Renal pelvis (tissue), 4 donors: ENCODE results near the gene GPR137B. TPM values are rescaled to one million over a fixed set of nuclear protein-coding genes. Genes with fewer than 3 reads are reported as not detected.
"Not testable (repeated sequence)": the region's sequence is repeated elsewhere in the genome, so short reads cannot be mapped to it uniquely, and the experiment has no call there.

Source experiments
- DNase-seq: peaks from one replicate; pipeline ENCODE4 v3.0.0-alpha.2; 2013
- polyA plus RNA-seq, 3 donors: library from polyadenylated mRNA; unstranded; fragments of 120-200 nt; gene quantifications; one replicate each; pipeline ENCODE4 v1.2.1, GENCODE V29; 2013; ENCODE audit not compliant: insufficient read length in 3 of 3

GPR137B gene
- polyA plus RNA-seq, 3 donors: 36.5 to 38.7 (median 37.7) TPM

DNA sequence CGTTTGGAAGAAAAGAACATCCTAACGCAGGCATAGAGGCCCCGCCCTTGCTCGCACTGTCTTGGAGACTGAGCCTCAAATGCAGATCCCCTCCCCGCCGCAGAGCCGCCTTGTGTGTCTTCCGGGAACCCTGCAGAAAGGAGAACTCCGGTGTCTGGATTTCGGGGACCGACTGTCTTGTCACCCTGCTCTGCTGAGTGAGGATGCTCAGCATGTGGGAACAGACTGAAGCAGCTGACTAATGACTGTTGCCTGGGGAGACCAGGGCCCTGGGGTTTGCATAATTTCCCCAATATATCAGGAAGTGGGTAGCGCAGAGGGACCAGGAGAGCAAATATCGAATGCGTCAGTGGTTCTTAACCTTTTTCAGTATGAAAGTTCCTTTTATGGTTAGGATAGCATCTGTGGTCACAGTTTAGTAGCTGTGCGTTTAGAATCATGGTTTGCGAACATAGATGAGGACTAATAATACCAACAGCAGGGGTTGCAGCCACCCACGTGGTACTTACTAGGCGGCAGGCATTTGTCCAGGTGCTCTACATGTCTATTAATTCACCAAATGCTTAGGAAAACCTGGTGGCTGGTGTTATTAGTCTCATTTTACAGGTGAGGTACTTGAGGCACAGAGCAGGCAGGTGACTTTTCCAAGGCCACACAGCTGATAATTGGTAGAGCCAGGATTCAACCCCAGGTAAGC is 14.3 kb downstream of the GPR137B start:
- DNase-seq: no peak

DNA sequence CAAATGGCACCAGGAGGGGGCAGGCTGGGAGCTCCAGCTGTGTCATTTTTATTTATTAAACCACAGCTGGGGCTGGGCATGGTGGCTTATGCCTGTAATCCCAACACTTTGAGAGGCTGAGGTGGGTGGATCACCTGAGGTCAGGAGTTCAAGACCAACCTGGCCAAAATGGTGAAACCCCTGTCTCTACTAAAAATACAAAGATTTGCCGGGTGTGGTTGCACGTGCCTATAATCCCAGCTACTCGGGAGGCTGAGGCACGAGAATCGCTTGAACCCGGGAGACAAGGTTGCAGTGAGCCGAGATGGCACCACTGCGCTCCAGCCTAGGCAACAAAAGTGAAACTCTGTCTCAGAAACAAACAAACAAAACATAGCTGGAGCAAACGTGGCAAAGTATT is 15.7 kb downstream of the GPR137B start:
- not testable (repeated sequence) for DNase-seq

DNA sequence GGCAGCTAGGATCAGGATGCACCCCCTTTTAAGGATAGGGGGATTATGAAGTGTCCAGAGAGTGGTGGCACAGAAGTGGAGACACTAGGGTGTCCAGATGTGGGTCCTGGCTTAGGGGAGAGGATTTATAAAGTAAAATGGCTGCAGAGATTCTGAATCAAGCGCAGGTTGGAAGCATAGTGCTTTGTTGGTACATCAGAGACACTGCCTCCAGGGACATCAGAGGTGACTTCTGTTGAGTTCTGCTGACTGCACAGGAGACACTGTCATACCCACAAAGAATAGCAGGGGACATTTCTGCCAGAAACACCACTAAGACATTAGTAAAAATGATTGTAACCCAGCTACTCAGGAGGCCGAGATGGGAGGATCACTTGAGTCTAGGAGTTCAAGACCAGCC is 16.4 kb downstream of the GPR137B start:
- no peak for DNase-seq

DNA sequence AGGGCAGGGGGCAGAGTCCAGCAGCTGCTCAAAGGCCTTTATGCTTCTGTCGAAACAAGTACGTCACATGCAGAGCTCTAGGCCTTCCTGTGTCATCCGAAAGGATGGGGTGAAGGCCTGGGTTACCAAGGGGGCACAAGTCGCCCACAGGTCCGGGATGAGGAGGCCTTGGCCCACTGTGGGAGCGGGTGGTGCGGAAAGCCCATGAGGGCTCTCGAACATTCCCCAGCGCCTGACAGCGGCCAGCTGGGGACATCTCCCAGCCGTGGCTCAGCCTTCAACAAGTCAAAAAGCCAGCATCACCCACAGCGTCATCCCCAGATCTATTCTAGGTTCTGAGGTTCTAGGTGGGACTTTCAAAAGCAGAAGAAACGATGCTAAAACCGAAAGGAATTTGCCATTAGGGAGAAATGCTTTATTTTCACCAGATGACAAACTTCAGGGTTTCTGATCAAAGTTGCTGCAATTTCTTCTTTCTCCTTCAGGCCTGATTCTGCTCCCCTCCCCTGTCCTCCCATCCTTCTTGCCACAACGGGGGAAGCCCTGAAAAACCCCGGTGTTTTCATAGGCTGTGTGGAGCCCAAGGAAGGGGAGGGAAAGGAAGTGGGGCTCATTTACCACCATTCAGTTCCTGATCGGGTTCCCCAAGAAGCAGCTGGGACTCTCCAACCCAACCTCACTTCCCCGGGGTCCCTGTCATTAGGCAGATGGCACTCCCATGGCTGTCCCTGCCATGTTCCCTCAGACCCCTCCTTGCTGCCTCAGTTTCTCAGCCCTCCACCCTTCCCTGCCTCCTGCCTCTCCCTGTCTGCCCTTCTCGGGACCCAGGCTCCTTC is 17.6 kb downstream of the GPR137B start:
- DNase-seq: peak; percentile 83

DNA sequence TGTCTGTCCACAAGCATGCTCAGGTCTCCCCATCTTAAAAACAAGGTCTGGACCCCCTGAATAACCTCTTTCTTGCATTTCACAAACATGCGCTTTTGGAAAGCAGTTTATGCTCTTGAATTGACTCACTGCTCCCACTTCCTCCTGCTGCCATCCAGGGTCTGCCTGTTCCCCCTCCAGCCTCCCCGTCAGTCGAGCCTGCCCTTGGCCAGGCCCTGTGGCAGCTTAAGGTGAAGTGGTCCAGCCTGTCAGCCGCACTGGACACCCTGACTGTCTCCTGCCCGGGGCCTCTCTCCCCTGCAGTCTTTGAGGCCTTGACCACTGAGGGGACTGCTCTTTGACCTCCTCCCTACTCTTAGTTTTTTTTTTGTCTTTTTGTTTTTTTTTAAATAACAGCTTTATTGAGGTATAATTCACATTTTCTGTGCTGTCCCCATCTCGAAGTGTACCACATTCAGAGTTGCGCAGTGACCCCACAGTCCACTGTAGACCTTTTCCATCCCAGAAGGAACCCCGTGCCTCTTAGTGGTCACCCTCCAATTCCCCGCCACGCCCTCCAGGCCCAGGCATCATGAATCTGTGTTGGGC is 18.3 kb downstream of the GPR137B start:
- DNase-seq: no peak

DNA sequence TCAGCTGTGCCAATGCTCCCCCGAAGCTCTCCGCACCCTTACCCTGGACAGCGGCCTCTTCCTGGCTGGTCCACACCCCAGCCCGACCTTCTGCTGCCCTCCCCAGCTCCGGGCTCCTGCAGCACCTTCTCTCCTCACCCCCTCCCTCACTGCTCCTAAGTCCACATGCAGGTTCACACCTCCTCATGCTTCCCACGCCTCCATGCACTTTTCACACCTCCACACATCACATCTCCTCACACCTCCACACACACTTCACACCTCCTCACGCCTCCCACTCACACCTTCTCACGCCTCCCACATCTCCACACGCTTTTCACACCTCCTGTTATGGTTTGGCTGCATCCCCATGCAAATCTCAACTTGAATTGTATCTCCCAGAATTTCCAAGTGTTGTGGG is 18.9 kb downstream of the GPR137B start:
- DNase-seq: no peak

DNA sequence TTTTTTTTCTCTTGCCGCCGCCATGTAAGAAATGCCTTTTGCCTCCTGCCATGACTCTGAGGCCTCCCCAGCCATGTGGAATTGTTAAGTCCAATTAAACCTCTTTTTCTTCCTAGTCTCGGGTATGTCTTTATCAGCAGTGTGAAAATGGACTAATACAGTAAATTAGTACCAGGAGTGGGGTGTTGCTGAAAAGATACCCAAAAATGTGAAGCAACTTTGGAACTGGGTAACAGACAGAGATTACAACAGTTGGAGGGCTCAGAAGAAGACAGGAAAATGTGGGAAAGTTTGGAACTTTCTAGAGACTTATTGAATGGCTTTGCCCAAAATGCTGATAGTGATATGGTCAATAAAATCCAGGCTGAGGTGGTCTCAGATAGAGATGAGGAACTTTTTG is 19.4 kb downstream of the GPR137B start:
- not testable (repeated sequence) for DNase-seq

DNA sequence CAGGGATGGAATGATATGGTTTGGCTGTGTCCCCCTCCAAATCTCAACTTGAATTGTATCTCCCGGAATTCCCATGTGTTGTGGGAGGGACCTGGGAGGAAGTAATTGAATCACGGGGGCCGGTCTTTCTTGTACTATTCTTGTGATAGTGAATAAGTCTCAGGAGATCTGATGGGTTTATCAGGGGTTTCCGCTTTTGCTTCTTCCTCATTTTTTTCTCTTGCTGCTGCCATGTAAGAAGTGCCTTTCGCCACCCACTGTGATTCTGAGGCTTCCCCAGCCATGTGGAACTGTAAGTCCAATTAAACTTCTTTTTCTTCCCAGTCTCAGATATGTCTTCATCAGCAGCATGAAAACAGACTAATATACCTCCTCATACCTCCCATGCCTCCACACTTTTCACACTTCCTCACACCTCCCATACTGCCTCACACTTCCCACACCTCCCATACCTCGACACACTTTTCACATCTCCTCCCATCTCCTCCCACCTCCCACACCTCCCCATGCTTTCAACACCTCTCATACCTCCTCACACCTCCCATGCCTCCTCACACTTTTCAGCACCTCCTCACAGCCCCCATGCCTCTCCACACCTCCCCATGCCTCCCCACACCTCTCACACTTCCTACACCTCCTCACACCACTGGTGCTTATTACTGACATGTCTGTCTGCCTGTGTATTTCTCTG is 21.3 kb downstream of the GPR137B start:
- no peak for DNase-seq

DNA sequence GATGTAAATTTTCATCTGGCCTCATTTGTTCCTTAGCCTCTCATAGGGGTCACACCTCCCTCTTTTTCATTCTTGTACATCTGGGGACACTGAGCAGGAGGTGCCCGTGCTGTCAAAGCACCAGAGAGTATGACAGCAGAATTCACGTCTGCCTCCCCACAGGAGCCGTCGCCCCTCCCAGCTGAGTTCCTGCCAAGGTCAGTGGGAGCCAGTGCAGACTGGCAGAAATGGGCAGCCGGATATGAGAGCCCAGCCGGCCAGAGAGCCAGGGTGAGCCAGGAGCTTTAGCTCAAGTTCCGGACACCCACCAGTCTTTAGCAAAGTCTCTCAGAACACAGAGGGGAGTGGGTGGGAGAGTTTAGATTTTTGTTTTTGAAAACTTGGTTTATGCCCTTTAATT is 21.9 kb downstream of the GPR137B start:
- DNase-seq: no peak

DNA sequence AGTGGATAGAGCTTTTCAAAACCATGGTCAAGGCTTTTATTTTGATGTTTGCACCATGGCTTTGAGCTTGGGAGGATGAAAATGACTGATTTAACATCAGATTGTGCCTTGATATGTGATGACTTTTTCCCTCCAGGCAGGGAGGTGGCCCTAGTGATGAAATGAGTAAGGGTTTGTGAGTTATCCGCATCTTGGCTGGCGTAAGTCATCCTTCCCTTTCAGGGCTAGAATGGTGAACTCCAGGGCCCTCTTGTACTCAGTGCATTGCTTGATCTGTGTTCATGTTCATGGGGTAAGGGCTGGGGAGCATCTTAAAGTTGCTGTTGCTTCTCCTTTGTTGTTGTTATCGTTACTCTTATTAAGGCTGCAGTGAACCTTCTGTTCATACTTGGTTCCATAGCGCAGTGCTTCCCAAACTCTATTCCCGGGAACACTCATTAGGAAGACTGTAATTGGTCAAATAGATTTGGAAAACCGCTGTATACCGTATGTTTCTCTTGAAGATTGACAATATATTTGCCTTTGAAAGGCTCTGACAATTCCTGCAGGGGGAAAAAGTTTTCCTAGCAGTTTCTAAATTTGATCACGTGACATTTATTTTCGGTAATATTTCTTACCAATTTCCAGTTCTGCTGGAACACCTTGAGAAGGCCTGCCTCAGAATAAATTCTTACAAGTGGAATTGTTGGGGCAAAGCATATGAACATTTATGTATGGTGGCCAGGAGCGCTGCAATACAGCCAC is 23.1 kb downstream of the GPR137B start:
- DNase-seq: no peak

DNA sequence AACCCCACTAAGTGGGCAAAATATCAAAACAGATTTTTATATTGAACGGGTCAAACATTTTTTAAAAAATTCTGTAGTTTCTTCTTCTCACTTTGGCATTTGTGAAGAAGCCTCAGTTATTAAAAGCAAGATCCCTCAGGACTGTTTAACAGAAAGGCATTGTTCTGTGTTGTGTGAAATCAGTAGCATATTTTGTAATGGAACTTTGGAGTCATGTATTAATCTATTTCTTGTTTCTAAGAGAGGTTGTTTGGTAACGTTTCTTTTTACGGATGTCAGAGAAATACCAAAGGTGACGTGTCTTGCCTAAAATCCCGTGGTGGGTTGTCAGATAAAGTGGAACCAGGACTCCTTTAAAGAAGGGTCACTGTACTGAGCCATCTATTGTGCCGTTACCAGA is 23.7 kb downstream of the GPR137B start:
- no peak for DNase-seq

DNA sequence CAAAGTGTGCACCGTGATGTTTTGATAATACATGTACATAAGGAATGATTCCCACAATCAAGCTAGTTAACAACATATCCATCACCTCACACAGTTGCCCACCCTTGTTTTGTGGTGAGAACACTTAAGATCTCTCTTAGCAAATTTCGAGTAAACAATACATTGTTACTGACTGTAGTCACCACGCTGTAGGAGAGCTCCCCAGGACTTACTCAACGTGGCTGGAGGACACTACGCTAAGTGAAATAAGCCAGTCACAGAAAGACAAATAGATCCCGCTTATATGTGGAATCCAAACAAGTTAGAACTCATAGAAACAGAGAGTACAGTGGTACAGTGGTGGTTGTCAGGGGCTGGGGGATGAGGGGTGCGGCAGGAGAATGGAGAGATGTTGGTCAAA is 24.8 kb downstream of the GPR137B start:
- no peak for DNase-seq

DNA sequence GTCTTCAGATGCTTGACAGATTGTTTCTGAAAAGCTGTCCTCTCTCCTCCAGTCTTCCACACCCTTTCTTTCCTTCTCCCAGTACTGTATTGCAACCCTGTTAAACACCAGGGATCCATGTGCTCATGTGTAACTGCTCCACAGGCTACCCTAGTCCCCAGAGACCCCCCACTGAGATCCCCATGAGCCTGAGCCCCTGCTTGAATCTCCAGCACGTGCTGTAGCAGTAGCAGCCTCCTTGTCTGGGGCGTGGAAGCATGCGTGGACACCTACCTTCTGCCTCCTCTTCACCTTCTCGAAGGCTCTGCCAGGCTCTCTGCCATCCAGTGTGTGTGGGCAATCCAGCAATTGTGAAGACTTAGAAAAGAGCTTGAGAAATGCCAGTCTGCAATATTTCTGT is 25.2 kb downstream of the GPR137B start:
- no peak for DNase-seq

DNA sequence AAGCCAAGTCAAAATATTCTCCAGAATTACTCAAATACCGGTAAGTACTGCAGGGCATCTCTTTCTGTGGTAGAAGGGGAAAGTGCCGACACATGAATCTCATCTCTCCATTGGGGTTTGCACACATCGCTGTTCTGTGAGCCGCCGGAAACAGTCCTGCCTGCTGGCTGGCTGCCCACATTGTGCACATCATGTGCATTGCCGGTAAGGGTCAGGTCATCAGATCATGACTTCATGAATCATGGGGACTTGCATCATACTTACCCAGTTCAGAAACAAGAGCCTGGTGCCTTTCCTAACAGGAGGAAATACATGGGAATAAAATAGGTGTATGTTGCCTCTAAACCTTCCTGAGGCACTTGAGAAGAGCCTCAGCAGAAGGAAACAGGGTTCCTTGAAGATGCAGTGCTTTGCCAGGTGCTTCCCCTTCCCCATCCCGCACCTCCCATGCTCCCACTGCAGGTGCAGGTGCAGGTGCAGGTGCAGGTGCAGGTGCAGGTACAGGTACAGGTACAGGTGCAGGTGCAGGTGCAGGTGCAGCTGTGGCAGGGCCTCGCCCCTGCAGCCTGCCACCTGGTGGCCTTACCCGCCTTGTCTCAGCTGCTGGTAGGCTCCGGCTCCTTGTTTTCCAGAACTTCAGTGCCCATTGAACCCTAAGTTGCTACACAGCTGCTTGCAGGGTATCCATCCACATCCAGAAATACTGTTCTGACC is 26.5 kb downstream of the GPR137B start:
- no peak for DNase-seq

DNA sequence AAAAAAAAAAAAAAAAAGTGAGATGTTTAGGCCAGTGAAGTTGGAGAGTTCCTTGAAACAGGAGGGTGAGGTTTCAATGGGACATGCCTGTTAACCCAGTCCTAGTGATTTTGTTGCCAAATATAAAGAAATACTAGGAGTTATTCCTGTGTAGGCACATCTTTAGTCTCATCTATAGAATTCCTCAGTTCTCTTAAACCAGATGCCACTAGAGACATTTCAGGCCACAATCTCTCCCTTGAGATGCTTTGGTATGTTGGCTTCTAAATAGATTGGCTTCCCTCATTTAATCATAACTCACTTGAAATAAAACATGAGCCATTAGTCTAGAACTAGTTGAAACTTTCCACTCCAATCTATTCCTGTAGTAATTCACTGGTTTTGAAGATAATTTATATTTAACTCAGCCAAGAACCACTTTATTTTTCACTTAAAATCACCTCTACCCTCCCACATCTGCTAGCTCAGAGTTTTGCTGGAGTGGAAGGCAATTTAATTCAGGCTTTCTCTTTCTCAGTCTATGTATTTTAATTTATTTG is 29.8 kb downstream of the GPR137B start:
- DNase-seq: no peak

DNA sequence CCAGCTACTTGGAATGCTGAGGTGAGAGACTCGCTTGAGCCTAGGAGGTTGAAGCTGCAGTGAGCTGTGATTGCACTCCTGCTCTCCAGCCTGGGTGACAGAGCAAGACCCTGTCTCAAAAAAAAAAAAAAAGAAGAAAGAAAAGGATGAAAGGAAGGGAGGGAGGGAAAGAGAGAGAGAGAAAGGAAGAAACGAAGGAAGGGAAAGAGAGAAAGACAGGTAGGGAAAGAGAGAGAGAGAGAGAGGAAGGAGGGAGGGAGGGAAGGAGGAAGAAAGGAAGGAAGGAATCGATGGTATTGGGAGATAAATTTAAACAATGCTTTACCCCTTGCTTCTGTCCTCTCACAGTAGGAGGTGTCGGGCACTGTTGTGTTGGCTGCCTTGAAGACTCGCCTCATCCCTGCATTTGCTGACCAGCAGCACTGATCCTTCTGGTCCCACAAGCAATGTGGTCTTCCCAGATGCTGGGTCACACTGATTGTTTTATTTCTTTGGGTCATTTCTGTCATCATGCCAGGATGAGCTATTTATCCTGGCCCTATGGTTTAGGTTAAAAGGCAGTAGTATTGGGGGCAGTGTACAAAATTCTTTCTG is 30.9 kb downstream of the GPR137B start:
- DNase-seq: no peak

DNA sequence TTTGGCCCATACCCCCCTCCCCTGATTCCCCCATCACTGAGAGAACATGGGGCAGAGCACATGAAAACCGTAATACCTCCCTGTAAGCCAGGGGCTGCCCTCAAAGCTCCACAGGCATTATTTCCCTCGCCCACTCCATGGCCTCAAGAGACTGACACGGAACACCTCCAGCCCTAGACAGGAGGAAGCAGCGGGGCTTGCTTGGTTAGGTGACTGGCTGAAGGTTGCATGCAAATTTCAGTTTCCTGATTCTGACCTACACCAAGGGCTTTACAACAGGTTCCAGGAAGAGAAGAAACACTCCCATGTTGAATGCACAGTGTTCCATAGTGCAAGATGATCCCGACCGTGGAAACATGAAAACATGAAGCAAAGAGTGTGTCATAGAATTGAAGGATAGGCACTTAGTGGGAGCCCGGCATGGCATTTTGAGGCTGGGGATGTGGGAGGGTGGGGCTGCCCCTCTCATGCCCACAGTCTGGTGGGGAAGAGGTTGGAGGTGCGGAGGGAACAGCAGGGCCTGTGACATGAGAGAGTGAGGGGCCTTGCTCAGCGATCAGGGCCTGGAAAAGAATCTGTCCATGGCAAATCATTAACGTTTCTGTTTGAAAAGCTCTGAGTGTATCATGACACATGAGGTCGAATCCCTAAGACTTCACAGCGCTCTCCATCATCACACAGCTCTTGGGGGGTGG is 33.5 kb downstream of the GPR137B start:
- no peak for DNase-seq

DNA sequence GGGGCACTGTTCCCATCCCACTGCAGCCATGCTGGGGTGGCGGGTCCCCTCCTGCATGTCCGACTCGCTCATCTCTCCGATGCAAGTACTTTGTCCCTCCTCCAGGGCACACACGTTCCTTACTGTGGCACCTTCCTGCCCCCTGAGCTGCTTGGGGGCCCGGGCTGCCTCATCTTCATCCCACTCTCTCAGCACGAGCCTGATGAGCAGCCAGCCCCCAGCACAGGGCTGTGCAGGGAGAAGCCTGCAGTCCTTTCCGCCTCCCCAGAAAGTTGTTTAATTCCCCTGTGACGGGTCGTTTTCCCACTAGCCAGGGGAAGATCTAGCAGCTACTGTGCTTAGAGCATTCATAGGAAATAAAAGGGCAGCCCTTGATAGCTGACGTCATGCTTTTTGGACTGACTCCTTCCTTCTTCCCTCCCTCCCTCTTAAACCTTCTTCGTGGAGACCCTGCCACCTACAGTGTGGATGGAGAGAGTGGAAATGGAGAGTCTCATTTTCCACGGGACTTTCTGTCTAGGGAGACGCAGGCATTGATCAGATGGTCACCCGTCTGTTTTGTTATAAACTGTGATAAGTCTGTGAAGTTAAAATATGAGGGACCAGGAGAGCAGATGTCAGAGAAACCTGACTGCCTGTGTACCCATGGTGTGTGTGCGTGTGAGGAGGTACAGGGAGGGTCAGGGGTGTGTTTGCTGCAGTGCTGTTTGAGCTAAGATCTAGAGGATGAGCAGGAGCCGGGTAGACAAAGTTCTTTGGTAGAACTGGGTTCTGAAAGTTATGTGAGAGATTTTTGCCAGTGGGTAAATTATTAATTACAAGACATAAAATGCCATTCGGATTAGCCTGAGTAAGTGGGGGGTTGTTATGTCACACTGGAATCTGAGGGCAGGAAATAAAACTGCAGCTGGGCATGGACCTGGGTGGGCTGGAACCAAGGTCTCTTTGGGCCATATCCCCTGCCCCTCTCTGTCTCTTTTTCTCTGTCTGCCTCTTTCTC is 34.3 kb downstream of the GPR137B start:
- DNase-seq: peak; percentile 52
